Activated CD4-positive, alpha-beta T cell treated with anti-CD3 and anti-CD28 coated beads for 1 hour (primary cell): Measurements from ENCODE around the gene AIFM3.

Source experiments
- DNase-seq: peaks from one replicate; pipeline ENCODE4 v3.0.0-alpha.2; 2020

Gene AIFM3

DNA sequence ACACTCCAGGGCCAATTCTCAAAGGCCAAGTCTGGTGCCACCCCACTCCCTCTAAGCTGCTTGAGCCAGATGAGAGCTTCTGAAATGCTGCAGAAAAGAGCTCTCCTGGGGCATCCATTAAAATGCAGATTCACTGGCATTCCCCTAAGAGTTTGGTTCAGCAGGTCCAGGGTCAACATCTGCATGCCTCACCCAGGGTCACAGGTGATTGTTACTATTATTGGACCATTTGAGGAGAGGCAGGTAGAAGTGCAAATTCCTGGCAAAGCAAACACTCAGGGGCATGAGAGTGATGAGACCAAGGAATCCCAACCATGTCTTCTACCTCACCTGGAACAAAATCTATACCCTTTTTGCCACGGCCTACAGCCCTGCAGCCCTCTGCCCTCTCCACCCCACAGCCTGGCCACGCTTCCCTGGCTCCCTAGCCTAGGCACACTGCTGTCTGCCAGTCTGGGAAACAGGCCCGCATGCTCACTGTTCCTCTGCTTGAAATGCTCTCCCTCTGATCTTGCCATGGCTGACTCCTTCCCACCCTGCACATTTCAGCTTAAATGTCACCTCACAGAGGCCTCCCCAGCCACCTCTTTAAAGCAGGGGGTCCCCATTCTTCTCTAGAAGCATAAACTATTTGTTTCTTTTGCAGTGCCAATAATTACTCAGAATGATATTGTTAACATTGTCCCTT is 43.5 kb downstream of the AIFM3 start:
- DNase-seq = no peak

GRCh38 chr22:21012446-21013407 is 45.7 kb downstream of the AIFM3 start:
- no peak for DNase-seq

GRCh38 chr22:21013657-21014201 is 46.7 kb downstream of the AIFM3 start:
- DNase-seq = no peak

DNA sequence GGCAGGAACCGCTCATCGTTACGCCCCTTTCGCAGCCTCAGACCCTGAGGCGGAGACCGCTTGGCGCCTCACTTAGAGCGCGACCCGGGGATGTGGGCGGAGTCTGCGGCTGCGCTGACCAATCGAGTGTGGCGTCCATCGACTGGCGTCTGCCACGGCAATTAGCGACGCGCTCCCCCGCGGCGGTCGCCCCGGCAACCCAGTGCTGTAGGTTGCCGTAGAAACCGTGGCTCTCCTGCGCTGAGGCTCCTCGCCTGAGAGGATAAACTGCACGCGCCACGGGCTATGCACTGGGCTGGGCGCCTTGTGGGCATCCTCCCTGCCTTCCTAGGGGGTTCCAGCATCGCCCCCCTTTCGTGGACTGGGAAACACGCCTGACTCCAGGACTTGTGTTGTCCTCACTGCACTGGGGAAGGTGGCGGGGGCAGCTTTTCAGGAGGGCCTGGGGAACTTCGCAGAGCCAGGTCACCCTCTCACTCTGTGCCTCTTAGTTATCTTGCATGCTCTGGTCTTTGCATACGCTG is 47.2 kb downstream of the AIFM3 start:
- peak; percentile 66 for DNase-seq

DNA sequence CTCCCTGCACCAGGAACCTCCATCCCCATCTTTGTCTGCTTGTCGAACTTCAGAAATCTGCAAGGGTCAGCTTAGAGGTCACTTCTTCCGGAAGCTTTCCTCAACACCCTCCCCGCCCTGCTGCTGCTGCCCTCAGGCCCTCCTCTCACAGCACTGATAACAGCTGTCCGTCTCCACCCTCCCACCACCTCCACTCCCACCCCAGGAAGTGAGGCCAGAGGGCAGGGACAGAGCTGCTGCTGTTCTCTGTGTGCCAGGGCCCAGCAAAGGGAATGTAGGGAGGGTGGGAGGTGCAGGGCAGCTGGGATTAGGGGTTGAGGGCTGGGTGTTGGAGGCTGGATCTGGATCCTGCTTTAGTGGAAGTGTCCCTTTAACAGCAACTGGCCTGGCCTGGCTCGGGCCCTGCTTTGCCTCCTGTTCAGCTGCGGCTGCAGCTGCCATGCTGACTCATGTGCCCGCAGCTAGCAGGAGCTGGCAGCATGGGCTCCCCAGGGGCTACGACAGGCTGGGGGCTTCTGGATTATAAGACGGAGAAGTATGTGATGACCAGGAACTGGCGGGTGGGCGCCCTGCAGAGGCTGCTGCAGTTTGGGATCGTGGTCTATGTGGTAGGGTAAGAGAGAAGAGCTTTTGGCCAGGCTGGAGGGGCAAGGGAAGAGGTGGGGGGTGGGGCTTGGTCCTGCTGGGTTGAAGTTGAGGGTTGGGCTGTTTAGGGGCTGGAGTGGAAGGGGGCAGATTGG is 47.8 kb downstream of the AIFM3 start, which contains the start of gene P2RX6:
TSS of gene P2RX6 (plus strand) at position 440 of the 740 bp plus-strand sequence. CDS start at position 450, 10 bp downstream.
- DNase-seq = no peak

GRCh38 chr22:21015466-21016006 is 48.5 kb downstream of the AIFM3 start:
- no peak for DNase-seq

- no peak for DNase-seq
Measured at GRCh38 chr22:21016644-21017420, 49.8 kb downstream of the AIFM3 start.

DNA sequence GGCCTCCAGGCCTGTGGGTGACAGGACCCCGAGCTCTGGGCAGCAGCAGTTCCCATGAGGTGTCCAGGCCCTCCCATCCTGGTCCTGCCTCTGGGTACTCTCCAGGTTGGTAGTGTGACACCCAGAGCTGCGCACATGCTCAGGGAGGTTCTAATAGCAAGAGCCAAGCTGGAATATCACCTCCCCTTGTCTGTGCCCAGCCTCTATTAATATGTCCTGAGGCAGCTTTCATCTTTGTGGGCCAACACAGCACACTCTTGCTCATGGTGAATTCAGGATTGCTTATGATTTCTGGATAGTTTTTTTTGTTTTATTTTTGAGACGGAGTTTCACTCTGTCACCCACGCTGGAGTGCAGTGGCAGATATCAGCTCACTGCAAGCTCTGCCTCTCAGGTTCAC is 51.3 kb downstream of the AIFM3 start:
- no peak for DNase-seq

GRCh38 chr22:21020802-21021429 is 53.9 kb downstream of the AIFM3 start:
- no peak for DNase-seq

DNA sequence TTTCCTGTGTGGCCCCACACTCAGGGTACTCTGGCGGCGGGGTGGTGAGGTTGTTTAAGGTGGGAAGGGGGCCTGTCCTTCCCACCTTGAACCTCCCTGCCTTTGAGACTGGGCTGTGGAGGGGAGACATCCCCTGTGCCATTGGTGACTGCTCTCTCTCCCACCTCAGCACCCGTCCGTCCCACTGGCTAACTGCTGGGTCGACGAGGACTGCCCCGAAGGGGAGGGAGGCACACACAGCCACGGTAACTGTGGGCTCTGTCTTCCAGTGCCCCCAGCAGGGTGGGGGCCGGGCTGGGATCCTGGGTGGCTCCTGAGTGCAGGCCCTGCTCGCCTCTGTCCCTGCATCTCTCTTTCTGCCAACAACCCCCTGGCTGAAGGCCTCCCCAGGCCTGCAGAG is 55.5 kb downstream of the AIFM3 start:
- no peak for DNase-seq

- no peak for DNase-seq
Measured at GRCh38 chr22:21022955-21023614, 56.0 kb downstream of the AIFM3 start.

GRCh38 chr22:21025266-21025665 is 58.2 kb downstream of the AIFM3 start:
- DNase-seq = no peak

GRCh38 chr22:21025763-21026755 is 59.0 kb downstream of the AIFM3 start:
- DNase-seq = no peak

DNA sequence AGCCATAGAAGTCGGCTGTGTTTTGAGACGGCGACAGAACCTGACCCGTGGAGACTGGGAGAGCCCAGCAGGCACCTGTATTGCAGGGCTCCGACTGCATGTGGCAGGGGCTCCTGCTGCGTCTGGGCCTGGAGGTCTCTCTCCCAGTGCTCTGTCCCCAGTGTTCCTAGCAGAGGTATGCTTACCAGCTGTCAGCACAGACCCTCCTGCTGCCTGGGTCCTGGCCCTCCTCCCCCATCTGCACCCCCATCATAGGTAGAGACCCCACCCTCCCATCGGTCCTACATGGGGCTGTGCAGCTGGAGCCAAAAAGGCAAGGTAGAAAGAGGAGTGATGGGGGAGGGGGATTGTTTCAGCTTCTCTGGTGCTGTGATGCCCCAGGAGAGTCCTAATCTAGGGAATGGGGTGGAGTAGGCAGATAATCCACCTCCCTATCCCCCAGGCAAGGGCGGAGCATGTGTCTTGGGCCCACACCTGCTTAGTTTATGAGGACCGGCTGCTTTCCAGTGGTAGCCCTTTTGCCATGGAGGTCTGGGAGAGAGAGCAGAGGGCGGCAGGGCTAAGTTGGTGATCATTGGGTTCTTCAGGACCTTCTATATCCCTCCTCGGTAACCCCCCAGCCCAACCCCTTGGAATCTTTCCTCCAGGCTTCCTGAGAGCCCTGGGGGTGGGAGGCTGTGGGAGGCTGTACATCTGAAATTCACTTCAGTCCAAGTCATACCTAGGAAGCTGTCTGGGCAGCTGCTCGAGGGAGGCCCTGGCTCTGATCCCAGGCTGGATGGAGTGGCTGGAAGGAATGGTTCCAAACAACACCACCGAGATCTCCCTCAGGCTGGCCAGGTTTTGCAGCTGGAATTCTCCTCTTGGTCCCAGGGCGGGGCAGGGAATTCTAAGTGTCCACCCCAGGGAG is 60.0 kb downstream of the AIFM3 start:
- DNase-seq = no peak

GRCh38 chr22:21028277-21029251 is 61.5 kb downstream of the AIFM3 start:
- no peak for DNase-seq

- no peak for DNase-seq
Measured at GRCh38 chr22:21029486-21030025, 62.5 kb downstream of the AIFM3 start.
